WTC11 (cell line): ENCODE data around the gene HHAT.

Experiments
- ATF1 ChIP-seq: sonication (generic); formaldehyde crosslinking; IDR thresholded peaks from 2 replicates; pipeline ENCODE4 v1.8.1; 2023; ENCODE audit warnings: mild to moderate bottlenecking, moderate library complexity, missing genetic modification reagents
- ELF4 ChIP-seq: sonication (generic); formaldehyde crosslinking; IDR thresholded peaks from 2 replicates; pipeline ENCODE4 v1.8.1; 2022; ENCODE audit warnings: low read depth, mild to moderate bottlenecking, moderate library complexity, missing genetic modification reagents
- JUN ChIP-seq: sonication (generic); formaldehyde crosslinking; IDR thresholded peaks from 2 replicates; pipeline ENCODE4 v1.8.0; 2023; ENCODE audit warnings: mild to moderate bottlenecking, missing genetic modification reagents
- NFYB ChIP-seq: sonication (generic); formaldehyde crosslinking; conservative IDR thresholded peaks from 2 replicates; pipeline ENCODE4 v1.8.0; 2022; ENCODE audit warnings: low read depth, missing genetic modification reagents
- NR1H2 ChIP-seq: sonication (generic); formaldehyde crosslinking; IDR thresholded peaks from 2 replicates; pipeline ENCODE4 v1.9.0; 2021; ENCODE audit warnings: mild to moderate bottlenecking, moderate library complexity, missing genetic modification reagents
- SP1 ChIP-seq: sonication (generic); formaldehyde crosslinking; conservative IDR thresholded peaks from 2 replicates; pipeline ENCODE4 v1.8.1; 2022; ENCODE audit warnings: missing genetic modification reagents
- TEAD4 ChIP-seq: sonication (generic); formaldehyde crosslinking; IDR thresholded peaks from 2 replicates; pipeline ENCODE4 v1.8.0; 2022; ENCODE audit warnings: mild to moderate bottlenecking, missing genetic modification reagents
- TP53 ChIP-seq: sonication (generic); formaldehyde crosslinking; IDR thresholded peaks from 2 replicates; pipeline ENCODE4 v1.8.1; 2023; ENCODE audit warnings: mild to moderate bottlenecking, missing genetic modification reagents
- ZNF263 ChIP-seq: sonication (generic); formaldehyde crosslinking; IDR thresholded peaks from 2 replicates; pipeline ENCODE4 v1.8.1; 2022; ENCODE audit warnings: low read depth, mild to moderate bottlenecking, moderate library complexity, missing genetic modification reagents
- TF ChIP-seq, protein P1 (sequence below): fragments of 200-600 bp; IDR thresholded peaks from 2 replicates; pipeline ENCODE4 v1.8.0; 2022; ENCODE audit warnings: antibody characterized with exemption
- TF ChIP-seq, protein P2 (sequence below): sonication (generic); formaldehyde crosslinking; conservative IDR thresholded peaks from 2 replicates; pipeline ENCODE4 v1.8.1; 2023; ENCODE audit warnings: mild to moderate bottlenecking, low read depth, missing genetic modification reagents, moderate library complexity
- TF ChIP-seq, protein P3 (sequence below): sonication (generic); formaldehyde crosslinking; conservative IDR thresholded peaks from 2 replicates; pipeline ENCODE4 v1.8.1; 2022; ENCODE audit warnings: mild to moderate bottlenecking, missing genetic modification reagents
- TF ChIP-seq, protein P4 (sequence below): sonication (generic); formaldehyde crosslinking; IDR thresholded peaks from 2 replicates; pipeline ENCODE4 v1.8.0; 2022; ENCODE audit warnings: mild to moderate bottlenecking, missing genetic modification reagents
- TF ChIP-seq, protein P5 (sequence below): sonication (generic); formaldehyde crosslinking; IDR thresholded peaks from 2 replicates; pipeline ENCODE4 v1.8.1; 2023; ENCODE audit warnings: mild to moderate bottlenecking, moderate library complexity, missing genetic modification reagents

DNA sequence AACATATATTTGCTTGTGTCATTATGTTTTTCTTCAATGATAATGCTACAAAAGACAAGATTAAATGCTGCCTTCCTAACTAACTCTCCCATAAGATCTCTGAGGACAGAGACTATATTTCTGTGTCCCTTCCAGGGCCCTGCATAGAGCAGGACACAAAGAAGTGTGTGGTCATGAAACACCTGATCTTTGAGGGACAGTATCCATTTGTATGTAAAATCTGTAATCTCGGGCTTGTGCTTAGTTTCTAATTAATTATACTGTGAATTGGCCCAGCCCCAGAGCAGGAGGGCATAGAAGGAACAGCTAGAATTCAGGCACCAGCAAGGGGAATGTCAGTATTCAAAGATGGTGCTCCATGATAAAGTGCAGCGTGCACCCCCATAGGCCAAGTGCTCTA, 374.9 kb downstream of the HHAT start:
- TF ChIP-seq TP53 (CRISPR knock-in tag) (no peak), ATF1 (CRISPR knock-in tag) (no peak), NR1H2 (CRISPR knock-in tag) (no peak), ZNF263 (CRISPR knock-in tag) (no peak), TEAD4 (CRISPR knock-in tag) (no peak), SP1 (CRISPR knock-in tag) (no peak), JUN (no peak), ELF4 (CRISPR knock-in tag) (no peak), NFYB (CRISPR knock-in tag) (no peak)
- TF ChIP-seq, protein P1, sequence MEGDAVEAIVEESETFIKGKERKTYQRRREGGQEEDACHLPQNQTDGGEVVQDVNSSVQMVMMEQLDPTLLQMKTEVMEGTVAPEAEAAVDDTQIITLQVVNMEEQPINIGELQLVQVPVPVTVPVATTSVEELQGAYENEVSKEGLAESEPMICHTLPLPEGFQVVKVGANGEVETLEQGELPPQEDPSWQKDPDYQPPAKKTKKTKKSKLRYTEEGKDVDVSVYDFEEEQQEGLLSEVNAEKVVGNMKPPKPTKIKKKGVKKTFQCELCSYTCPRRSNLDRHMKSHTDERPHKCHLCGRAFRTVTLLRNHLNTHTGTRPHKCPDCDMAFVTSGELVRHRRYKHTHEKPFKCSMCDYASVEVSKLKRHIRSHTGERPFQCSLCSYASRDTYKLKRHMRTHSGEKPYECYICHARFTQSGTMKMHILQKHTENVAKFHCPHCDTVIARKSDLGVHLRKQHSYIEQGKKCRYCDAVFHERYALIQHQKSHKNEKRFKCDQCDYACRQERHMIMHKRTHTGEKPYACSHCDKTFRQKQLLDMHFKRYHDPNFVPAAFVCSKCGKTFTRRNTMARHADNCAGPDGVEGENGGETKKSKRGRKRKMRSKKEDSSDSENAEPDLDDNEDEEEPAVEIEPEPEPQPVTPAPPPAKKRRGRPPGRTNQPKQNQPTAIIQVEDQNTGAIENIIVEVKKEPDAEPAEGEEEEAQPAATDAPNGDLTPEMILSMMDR, result no peak
- TF ChIP-seq, protein P2, sequence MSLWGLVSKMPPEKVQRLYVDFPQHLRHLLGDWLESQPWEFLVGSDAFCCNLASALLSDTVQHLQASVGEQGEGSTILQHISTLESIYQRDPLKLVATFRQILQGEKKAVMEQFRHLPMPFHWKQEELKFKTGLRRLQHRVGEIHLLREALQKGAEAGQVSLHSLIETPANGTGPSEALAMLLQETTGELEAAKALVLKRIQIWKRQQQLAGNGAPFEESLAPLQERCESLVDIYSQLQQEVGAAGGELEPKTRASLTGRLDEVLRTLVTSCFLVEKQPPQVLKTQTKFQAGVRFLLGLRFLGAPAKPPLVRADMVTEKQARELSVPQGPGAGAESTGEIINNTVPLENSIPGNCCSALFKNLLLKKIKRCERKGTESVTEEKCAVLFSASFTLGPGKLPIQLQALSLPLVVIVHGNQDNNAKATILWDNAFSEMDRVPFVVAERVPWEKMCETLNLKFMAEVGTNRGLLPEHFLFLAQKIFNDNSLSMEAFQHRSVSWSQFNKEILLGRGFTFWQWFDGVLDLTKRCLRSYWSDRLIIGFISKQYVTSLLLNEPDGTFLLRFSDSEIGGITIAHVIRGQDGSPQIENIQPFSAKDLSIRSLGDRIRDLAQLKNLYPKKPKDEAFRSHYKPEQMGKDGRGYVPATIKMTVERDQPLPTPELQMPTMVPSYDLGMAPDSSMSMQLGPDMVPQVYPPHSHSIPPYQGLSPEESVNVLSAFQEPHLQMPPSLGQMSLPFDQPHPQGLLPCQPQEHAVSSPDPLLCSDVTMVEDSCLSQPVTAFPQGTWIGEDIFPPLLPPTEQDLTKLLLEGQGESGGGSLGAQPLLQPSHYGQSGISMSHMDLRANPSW (CRISPR knock-in tag), result no peak
- TF ChIP-seq, protein P3, sequence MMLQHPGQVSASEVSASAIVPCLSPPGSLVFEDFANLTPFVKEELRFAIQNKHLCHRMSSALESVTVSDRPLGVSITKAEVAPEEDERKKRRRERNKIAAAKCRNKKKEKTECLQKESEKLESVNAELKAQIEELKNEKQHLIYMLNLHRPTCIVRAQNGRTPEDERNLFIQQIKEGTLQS (CRISPR knock-in tag), result no peak
- TF ChIP-seq, protein P4, sequence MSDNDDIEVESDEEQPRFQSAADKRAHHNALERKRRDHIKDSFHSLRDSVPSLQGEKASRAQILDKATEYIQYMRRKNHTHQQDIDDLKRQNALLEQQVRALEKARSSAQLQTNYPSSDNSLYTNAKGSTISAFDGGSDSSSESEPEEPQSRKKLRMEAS (CRISPR knock-in tag), result no peak
- TF ChIP-seq, protein P5, sequence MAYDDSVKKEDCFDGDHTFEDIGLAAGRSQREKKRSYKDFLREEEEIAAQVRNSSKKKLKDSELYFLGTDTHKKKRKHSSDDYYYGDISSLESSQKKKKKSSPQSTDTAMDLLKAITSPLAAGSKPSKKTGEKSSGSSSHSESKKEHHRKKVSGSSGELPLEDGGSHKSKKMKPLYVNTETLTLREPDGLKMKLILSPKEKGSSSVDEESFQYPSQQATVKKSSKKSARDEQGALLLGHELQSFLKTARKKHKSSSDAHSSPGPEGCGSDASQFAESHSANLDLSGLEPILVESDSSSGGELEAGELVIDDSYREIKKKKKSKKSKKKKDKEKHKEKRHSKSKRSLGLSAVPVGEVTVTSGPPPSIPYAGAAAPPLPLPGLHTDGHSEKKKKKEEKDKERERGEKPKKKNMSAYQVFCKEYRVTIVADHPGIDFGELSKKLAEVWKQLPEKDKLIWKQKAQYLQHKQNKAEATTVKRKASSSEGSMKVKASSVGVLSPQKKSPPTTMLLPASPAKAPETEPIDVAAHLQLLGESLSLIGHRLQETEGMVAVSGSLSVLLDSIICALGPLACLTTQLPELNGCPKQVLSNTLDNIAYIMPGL, result no peak
